D341Med (cell line): Measurements from ENCODE around the gene EEF1G.

Experiments used
- DNase-seq: peaks from one replicate; pipeline ENCODE4 v3.0.0; 2012; ENCODE audit warnings: low spot score

The EEF1G gene

GRCh38 chr11:62539238-62539925, 34.3 kb downstream of the EEF1G start:
- DNase-seq: no peak

- no peak for DNase-seq
Observed at GRCh38 chr11:62538470-62539237, 35.0 kb downstream of the EEF1G start.

GRCh38 chr11:62536301-62536957, 37.3 kb downstream of the EEF1G start:
- DNase-seq: no peak

GRCh38 chr11:62535802-62536201, 37.9 kb downstream of the EEF1G start:
- DNase-seq: no peak

GRCh38 chr11:62534779-62535545, 38.7 kb downstream of the EEF1G start:
- no peak for DNase-seq

- DNase-seq: no peak
Observed at GRCh38 chr11:62532096-62532495, 41.6 kb downstream of the EEF1G start.

- no peak for DNase-seq
Observed at GRCh38 chr11:62516736-62517371, 56.8 kb downstream of the EEF1G start.

GRCh38 chr11:62514151-62514550, 59.5 kb downstream of the EEF1G start:
- DNase-seq: no peak

- no peak for DNase-seq
Observed at GRCh38 chr11:62513626-62514025, 60.1 kb downstream of the EEF1G start.

- DNase-seq: no peak
Observed at GRCh38 chr11:62512961-62513360, 60.7 kb downstream of the EEF1G start.
